ENCODE data around the gene HDAC7. TPM values are rescaled to one million over a fixed set of nuclear protein-coding genes. Genes with fewer than 3 reads are reported as not detected.

HDAC7 gene
- total RNA-seq, 1 experiment from 2014 or later: 71.2 TPM

DNA sequence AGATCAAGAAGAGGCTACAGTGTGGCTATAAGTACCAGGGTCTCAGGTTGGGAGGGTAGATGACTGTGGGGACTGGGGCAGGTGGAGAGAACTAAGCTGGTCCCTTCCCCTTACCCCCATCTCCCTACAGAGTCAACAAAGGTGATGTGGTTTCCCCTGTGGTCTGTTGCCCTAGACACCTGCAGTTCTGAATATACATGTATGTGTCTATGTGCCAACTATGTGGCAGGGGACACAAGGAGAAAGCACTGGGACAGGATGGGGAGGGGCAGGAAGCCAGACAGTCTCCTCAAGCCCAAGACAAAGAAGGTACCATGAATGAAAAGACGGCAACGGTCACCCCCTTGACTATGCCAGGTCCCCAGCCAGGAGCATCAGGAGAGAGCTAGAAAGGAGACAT, 4.5 kb upstream of the HDAC7 start:
- H3K27me3 ChIP-seq (replicated peaks; ENCODE audit: control insufficient read depth, insufficient read depth, low read length): no peaks in the 10 kb centered on the region
- H3K27ac Mint-ChIP-seq (ENCODE audit: unreplicated experiment): peak overlapping the region; percentile 34
- CTCF ChIA-PET: interaction anchor here (1.0 kb wide), 1 partner anchor 15 kb away, joined by 4 read pairs; no protein-coding TSS in a partner anchor
- H3K4me1 Mint-ChIP-seq (ENCODE audit: low read depth, unreplicated experiment): peaks cover 54% of the 10 kb centered on the region
- intact Hi-C loops (cut with micrococcal nuclease; ENCODE audit: unreplicated experiment): no loop called here
- H3K4me1 ChIP-seq: peaks cover 43% of the 10 kb centered on the region
- no peak overlapping the region for H3K4me3 ChIP-seq (ENCODE audit: low read depth, low read length)
- no peaks in the 10 kb centered on the region for H3K9me3 ChIP-seq
- no TSS peak for BruUV-seq (replicated peaks)
- H3K36me3 ChIP-seq (ENCODE audit: control insufficient read depth, insufficient read depth, low read length): no peaks in the 10 kb centered on the region
- TF ChIP-seq, protein P1, sequence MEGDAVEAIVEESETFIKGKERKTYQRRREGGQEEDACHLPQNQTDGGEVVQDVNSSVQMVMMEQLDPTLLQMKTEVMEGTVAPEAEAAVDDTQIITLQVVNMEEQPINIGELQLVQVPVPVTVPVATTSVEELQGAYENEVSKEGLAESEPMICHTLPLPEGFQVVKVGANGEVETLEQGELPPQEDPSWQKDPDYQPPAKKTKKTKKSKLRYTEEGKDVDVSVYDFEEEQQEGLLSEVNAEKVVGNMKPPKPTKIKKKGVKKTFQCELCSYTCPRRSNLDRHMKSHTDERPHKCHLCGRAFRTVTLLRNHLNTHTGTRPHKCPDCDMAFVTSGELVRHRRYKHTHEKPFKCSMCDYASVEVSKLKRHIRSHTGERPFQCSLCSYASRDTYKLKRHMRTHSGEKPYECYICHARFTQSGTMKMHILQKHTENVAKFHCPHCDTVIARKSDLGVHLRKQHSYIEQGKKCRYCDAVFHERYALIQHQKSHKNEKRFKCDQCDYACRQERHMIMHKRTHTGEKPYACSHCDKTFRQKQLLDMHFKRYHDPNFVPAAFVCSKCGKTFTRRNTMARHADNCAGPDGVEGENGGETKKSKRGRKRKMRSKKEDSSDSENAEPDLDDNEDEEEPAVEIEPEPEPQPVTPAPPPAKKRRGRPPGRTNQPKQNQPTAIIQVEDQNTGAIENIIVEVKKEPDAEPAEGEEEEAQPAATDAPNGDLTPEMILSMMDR (IDR thresholded peaks at IDR 0.05; ENCODE audit: insufficient read depth in 1 of 2, low read depth in 1 of 2, low read length in 1 of 2, severe bottlenecking in 1 of 2, unreplicated experiment in 1 of 2): no peak
- POLR2A ChIA-PET: no interaction called here
- H3K36me3 Mint-ChIP-seq (ENCODE audit: insufficient read depth, unreplicated experiment): peaks cover 12% of the 10 kb centered on the region
- DNase-seq: no peak
- H3K27me3 Mint-ChIP-seq (ENCODE audit: insufficient read depth, unreplicated experiment): no peaks in the 10 kb centered on the region
- no peaks in the 10 kb centered on the region for H3K9me3 Mint-ChIP-seq (ENCODE audit: unreplicated experiment)
- H3K4me3 Mint-ChIP-seq (ENCODE audit: unreplicated experiment): no peak overlapping the region

DNA sequence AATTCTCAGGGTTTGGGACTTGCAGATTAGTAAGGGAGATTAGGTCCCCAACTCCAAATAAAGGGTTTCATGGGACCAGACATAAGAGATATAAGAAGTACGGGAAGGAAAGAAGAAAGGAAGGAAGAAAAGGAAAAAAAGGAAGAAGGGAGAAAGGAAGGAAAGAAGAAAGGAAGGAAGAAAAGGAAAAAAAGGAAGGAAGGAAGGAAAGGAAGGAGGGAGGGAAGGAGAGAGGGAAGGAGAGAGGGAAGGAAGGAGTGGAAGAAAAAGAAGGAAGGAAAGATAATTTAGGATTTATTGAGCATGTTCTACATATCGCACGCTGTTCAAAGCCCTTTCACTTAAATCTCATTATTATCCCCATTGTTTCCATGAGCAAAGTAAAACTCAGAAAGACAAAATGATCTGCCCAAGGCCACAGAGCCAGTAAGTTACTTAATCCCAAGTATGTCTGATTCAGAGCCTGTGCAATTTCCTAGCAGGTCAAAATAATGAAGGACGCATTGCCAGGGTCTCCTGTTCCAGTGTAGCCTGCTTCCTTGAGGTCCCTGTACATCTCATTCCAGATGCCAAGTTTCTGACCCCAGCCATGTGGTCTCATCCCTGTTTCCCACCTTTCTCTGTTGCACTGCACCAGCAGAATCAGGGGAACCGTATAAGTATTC, 3.9 kb upstream of the HDAC7 start:
- ChIA-PET CTCF (interaction anchor here (0.6 to 7.8 kb wide), 2 partner anchors 13 to 198 kb away, joined by 3 to 113 read pairs; no protein-coding TSS in a partner anchor), POLR2A (no interaction called here)
- H3K4me1 Mint-ChIP-seq (ENCODE audit: low read depth, unreplicated experiment): peaks cover 54% of the 10 kb centered on the region
- no peak overlapping the region for H3K4me3 Mint-ChIP-seq (ENCODE audit: unreplicated experiment)
- no peaks in the 10 kb centered on the region for H3K9me3 Mint-ChIP-seq (ENCODE audit: unreplicated experiment)
- Histone ChIP-seq H3K4me3 (ENCODE audit: low read depth, low read length) (no peak overlapping the region), H3K4me1 (peaks cover 46% of the 10 kb centered on the region), H3K9me3 (no peaks in the 10 kb centered on the region), H3K36me3 (ENCODE audit: control insufficient read depth, insufficient read depth, low read length) (no peaks in the 10 kb centered on the region), H3K27me3 (replicated peaks; ENCODE audit: control insufficient read depth, insufficient read depth, low read length) (no peaks in the 10 kb centered on the region)
- no TSS peak for BruUV-seq (replicated peaks)
- H3K27ac Mint-ChIP-seq (ENCODE audit: unreplicated experiment): peak overlapping the region; percentile 99
- peaks cover 12% of the 10 kb centered on the region for H3K36me3 Mint-ChIP-seq (ENCODE audit: insufficient read depth, unreplicated experiment)
- DNase-seq: no peak
- no peaks in the 10 kb centered on the region for H3K27me3 Mint-ChIP-seq (ENCODE audit: insufficient read depth, unreplicated experiment)
- intact Hi-C loops (cut with micrococcal nuclease; ENCODE audit: unreplicated experiment): no loop called here
- TF ChIP-seq, protein P1 (IDR thresholded peaks at IDR 0.05; ENCODE audit: insufficient read depth in 1 of 2, low read depth in 1 of 2, low read length in 1 of 2, severe bottlenecking in 1 of 2, unreplicated experiment in 1 of 2): no peak

DNA sequence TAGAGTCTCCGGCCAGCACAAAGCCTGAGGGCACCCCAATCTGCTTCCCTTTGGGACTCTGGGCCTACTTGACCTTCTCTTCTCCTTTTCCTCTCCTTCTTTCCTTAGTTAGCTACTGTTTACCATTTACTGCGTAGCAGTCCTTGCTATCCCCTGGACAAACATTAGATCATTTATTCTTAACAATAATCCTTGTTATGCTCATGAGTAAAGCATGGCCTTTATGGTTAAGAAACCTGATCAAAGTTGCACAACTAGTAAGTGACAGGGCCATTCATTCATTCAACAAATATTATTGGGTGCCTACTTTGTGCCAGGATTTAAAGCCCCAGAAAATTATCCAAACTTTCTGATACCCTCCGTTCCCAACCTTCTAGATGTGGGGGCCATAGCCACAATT, 3.2 kb upstream of the HDAC7 start:
- Histone ChIP-seq H3K4me3 (ENCODE audit: low read depth, low read length) (no peak overlapping the region), H3K27me3 (replicated peaks; ENCODE audit: control insufficient read depth, insufficient read depth, low read length) (no peaks in the 10 kb centered on the region), H3K9me3 (no peaks in the 10 kb centered on the region), H3K36me3 (ENCODE audit: control insufficient read depth, insufficient read depth, low read length) (no peaks in the 10 kb centered on the region), H3K4me1 (peaks cover 47% of the 10 kb centered on the region)
- no peak overlapping the region for H3K4me3 Mint-ChIP-seq (ENCODE audit: unreplicated experiment)
- peak overlapping the region; percentile 99 for H3K27ac Mint-ChIP-seq (ENCODE audit: unreplicated experiment)
- CTCF ChIA-PET: interaction anchor here (0.6 to 7.8 kb wide), 2 partner anchors 14 to 199 kb away, joined by 3 to 113 read pairs; no protein-coding TSS in a partner anchor
- no peaks in the 10 kb centered on the region for H3K9me3 Mint-ChIP-seq (ENCODE audit: unreplicated experiment)
- H3K36me3 Mint-ChIP-seq (ENCODE audit: insufficient read depth, unreplicated experiment): peaks cover 12% of the 10 kb centered on the region
- intact Hi-C loops (cut with micrococcal nuclease; ENCODE audit: unreplicated experiment): no loop called here
- TF ChIP-seq, protein P1 (IDR thresholded peaks at IDR 0.05; ENCODE audit: insufficient read depth in 1 of 2, low read depth in 1 of 2, low read length in 1 of 2, severe bottlenecking in 1 of 2, unreplicated experiment in 1 of 2): no peak
- DNase-seq: no peak
- peaks cover 57% of the 10 kb centered on the region for H3K4me1 Mint-ChIP-seq (ENCODE audit: low read depth, unreplicated experiment)
- H3K27me3 Mint-ChIP-seq (ENCODE audit: insufficient read depth, unreplicated experiment): no peaks in the 10 kb centered on the region
- POLR2A ChIA-PET: no interaction called here
- no TSS peak for BruUV-seq (replicated peaks)

Measured in Caco-2 (cell line).